ENCODE data around the gene OIP5.
"Not testable (repeated sequence)": the region's sequence is repeated elsewhere in the genome, so short reads cannot be mapped to it uniquely, and the experiment has no call there.

OIP5 gene

DNA sequence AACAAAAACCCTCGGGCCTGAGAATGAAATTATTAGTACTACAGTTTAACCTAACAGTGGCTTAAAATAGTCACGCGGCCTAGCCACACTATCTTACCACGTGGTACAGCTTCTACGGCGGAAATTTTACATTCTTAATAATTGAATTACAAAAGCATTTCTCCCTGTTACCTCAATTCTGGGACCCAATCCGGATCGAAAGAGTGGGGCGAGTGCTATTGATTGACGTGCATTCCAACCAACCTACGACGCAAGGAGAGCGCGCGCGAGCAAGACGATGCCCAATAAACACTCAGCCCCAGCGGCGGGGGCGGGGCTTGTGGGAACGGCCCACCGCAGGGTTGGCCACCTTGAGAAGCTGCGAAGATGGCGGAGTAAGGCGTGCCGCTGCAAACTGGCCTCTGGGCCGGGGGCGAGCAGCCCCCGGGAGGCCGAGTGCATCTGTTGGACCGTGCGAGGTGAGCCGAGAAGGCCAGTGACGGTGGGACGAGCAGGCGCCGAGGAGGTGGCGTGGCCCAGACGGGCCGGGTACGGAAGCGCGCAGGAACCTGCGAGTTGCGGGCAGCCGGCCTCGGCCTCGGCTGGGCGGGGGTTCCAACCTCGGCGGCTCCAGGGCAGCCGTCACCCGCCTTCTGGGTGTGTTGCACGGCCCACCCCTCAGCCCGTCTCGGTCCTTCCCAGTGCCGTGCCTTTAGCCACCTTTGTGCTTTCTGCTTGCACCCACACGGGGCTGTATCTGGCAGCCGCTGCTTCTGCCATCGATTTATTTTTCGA lies 48.6 kb downstream of the OIP5 start:
- Histone ChIP-seq H3K4me3 (ENCODE audit: low read length) (peak overlapping the region; percentile 88), H3K27ac (ENCODE audit: low read length) (peak overlapping the region; percentile 65; the same call in 1 of the 2 replicates), H3K36me3 (replicated peaks; ENCODE audit: insufficient read depth, low read length) (peaks cover 28% of the 10 kb centered on the region), H3K9ac (ENCODE audit: low read length) (peak overlapping the region; percentile 86), H3K79me2 (ENCODE audit: low read length) (peaks cover 49% of the 10 kb centered on the region), H3K9me3 (replicated peaks; ENCODE audit: insufficient read depth, low read length) (no peaks in the 10 kb centered on the region), H3K9me2 (replicated peaks; ENCODE audit: insufficient read depth, low read length) (no peaks in the 10 kb centered on the region), H3F3A (ENCODE audit: insufficient read depth, low read length) (0 out of 2 replicates have a peak, but pooled peaks cover 6% of the 10 kb centered on the region), H3K4me2 (ENCODE audit: low read depth, low read length) (peak overlapping the region; percentile 64; the same call in 1 of the 2 replicates), H4K20me1 (ENCODE audit: insufficient read depth, low read length) (no peaks in the 10 kb centered on the region), H3K27me3 (replicated peaks; ENCODE audit: insufficient read depth, low read length) (no peaks in the 10 kb centered on the region), H3K4me1 (ENCODE audit: low read length) (no peaks in the 10 kb centered on the region; the same call in 1 of the 2 replicates), H2AFZ (ENCODE audit: low read length) (peak overlapping the region; percentile 77)
- DNase-seq, result peak; percentile 100
- TF ChIP-seq, protein P1, sequence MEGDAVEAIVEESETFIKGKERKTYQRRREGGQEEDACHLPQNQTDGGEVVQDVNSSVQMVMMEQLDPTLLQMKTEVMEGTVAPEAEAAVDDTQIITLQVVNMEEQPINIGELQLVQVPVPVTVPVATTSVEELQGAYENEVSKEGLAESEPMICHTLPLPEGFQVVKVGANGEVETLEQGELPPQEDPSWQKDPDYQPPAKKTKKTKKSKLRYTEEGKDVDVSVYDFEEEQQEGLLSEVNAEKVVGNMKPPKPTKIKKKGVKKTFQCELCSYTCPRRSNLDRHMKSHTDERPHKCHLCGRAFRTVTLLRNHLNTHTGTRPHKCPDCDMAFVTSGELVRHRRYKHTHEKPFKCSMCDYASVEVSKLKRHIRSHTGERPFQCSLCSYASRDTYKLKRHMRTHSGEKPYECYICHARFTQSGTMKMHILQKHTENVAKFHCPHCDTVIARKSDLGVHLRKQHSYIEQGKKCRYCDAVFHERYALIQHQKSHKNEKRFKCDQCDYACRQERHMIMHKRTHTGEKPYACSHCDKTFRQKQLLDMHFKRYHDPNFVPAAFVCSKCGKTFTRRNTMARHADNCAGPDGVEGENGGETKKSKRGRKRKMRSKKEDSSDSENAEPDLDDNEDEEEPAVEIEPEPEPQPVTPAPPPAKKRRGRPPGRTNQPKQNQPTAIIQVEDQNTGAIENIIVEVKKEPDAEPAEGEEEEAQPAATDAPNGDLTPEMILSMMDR (IDR thresholded peaks at IDR 0.05; ENCODE audit: low read length), result no peak
- no peak for TF ChIP-seq EZH2 (optimal IDR thresholded peaks at IDR 0.05; ENCODE audit: low read depth, low read length)
- TF ChIP-seq EZH2phosphoT487 (IDR thresholded peaks at IDR 0.05; ENCODE audit: low read length), result no peak

DNA sequence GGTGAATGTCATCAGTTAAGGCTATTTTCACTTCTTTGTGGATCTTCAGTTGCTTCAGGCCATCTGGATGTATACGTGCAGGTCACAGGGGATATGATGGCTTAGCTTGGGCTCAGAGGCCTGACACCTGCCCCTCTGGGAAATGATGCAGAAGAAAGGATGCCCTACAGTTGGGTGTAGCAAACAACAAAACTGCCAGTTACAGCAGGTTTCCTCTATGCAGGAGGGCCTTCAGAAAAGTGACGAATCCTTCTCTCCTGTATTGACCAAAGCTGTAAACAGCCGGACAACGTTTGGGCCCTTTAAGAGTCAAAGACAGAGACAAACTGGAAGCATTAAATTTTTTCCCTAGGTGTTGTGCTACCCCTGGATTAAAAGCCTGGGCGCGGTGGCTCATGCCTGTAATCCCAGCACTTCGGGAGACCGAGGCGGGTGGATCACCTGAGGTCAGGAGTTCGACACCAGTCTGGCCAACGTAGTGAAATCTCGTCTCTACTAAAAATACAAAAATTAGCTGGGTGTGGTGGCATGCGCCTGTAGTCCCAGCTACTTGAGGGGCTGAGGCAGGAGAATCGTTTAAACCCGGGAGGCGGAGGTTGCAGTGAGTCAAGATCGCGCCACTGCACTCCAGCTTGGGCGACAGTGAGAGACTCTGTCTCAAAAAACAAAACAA lies 49.3 kb downstream of the OIP5 start:
- not testable (repeated sequence) for H3K9me2 ChIP-seq (replicated peaks; ENCODE audit: insufficient read depth, low read length); H3F3A ChIP-seq (ENCODE audit: insufficient read depth, low read length); H3K4me1 ChIP-seq (ENCODE audit: low read length); DNase-seq; H4K20me1 ChIP-seq (ENCODE audit: insufficient read depth, low read length); H3K27me3 ChIP-seq (replicated peaks; ENCODE audit: insufficient read depth, low read length); H3K9me3 ChIP-seq (replicated peaks; ENCODE audit: insufficient read depth, low read length)
- Histone ChIP-seq H3K4me3 (ENCODE audit: low read length) (peak overlapping the region; percentile 88; the same call in 1 of the 2 replicates), H3K36me3 (replicated peaks; ENCODE audit: insufficient read depth, low read length) (peaks cover 22% of the 10 kb centered on the region), H2AFZ (ENCODE audit: low read length) (peak overlapping the region; percentile 77), H3K4me2 (ENCODE audit: low read depth, low read length) (peak overlapping the region; percentile 64; the same call in 1 of the 2 replicates), H3K9ac (ENCODE audit: low read length) (peak overlapping the region; percentile 86; the same call in 1 of the 2 replicates), H3K79me2 (ENCODE audit: low read length) (peaks cover 42% of the 10 kb centered on the region), H3K27ac (ENCODE audit: low read length) (peak overlapping the region; percentile 65; the same call in 1 of the 2 replicates)

DNA sequence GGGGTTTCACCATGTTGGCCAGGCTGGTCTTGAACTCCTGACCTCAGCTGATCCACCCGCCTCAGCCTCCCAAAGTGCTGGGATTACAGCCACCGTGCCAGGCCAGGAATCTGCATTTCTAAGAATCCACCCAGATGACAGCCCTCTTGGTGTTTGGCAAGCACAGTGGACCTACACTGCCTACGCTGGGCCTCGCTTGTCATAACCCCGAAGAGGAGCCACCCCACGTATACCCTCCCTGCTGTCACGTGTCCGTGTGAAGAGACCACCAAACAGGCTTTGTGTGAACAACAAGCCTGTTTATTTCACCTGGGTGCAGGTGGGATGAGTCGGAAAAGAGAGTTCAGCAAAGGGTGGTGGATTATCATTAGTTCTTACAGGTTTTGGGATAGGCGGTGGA lies 50.0 kb downstream of the OIP5 start:
- DNase-seq; H3K27me3 ChIP-seq (replicated peaks; ENCODE audit: insufficient read depth, low read length); H3K4me3 ChIP-seq (ENCODE audit: low read length); H4K20me1 ChIP-seq (ENCODE audit: insufficient read depth, low read length); H3K4me2 ChIP-seq (ENCODE audit: low read depth, low read length); H3F3A ChIP-seq (ENCODE audit: insufficient read depth, low read length); H3K27ac ChIP-seq (ENCODE audit: low read length); H3K9ac ChIP-seq (ENCODE audit: low read length); H2AFZ ChIP-seq (ENCODE audit: low read length); H3K9me2 ChIP-seq (replicated peaks; ENCODE audit: insufficient read depth, low read length); H3K4me1 ChIP-seq (ENCODE audit: low read length); H3K9me3 ChIP-seq (replicated peaks; ENCODE audit: insufficient read depth, low read length): not testable (repeated sequence)
- H3K36me3 ChIP-seq (replicated peaks; ENCODE audit: insufficient read depth, low read length), result peaks cover 20% of the 10 kb centered on the region
- H3K79me2 ChIP-seq (ENCODE audit: low read length), result peaks cover 37% of the 10 kb centered on the region

DNA sequence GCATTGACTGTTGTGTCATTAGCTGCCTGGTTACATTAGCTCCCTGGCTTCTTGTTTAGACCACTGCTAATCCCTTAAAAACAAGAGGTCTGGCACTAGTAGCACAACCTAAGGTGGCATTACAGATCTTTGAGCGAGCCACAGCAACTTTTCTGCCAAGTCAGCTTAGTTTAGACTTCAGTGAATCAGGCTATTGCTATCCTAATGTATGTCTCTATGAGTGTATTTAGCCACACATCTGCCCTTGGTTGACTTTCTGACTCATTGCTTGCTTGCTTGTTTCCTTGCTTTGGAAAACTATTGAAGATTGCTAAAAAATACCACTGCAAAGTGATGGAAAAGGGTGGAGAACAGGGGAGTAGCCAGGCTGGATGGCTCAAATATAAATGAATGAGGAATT lies 51.2 kb downstream of the OIP5 start:
- Histone ChIP-seq H4K20me1 (ENCODE audit: insufficient read depth, low read length) (no peaks in the 10 kb centered on the region), H3K9me3 (replicated peaks; ENCODE audit: insufficient read depth, low read length) (no peaks in the 10 kb centered on the region), H3K9ac (ENCODE audit: low read length) (no peak overlapping the region)

More for the DNA sequence above, 51.2 kb downstream of the OIP5 start:
- peaks cover 25% of the 10 kb centered on the region for H3K79me2 ChIP-seq (ENCODE audit: low read length)
- no peaks in the 10 kb centered on the region for H3K27me3 ChIP-seq (replicated peaks; ENCODE audit: insufficient read depth, low read length)
- H3K27ac ChIP-seq (ENCODE audit: low read length), result no peak overlapping the region
- DNase-seq, result no peak
- H3K4me2 ChIP-seq (ENCODE audit: low read depth, low read length), result no peak overlapping the region
- TF ChIP-seq EZH2 (optimal IDR thresholded peaks at IDR 0.05; ENCODE audit: low read depth, low read length) (no peak), EZH2phosphoT487 (IDR thresholded peaks at IDR 0.05; ENCODE audit: low read length) (no peak)
- TF ChIP-seq, protein P1 (IDR thresholded peaks at IDR 0.05; ENCODE audit: low read length), result no peak
- H3F3A ChIP-seq (ENCODE audit: insufficient read depth, low read length), result 0 out of 2 replicates have a peak, but pooled peaks cover 6% of the 10 kb centered on the region
- no peak overlapping the region for H2AFZ ChIP-seq (ENCODE audit: low read length)
- no peaks in the 10 kb centered on the region; the same call in 1 of the 2 replicates for H3K4me1 ChIP-seq (ENCODE audit: low read length)
- H3K36me3 ChIP-seq (replicated peaks; ENCODE audit: insufficient read depth, low read length), result peaks cover 9% of the 10 kb centered on the region; the same call in 1 of the 2 replicates
- no peak overlapping the region for H3K4me3 ChIP-seq (ENCODE audit: low read length)
- H3K9me2 ChIP-seq (replicated peaks; ENCODE audit: insufficient read depth, low read length), result no peaks in the 10 kb centered on the region
